HG02938 (cell line): ENCODE data around the gene STING1.
"Not testable (repeated sequence)": the region's sequence is repeated elsewhere in the genome, so short reads cannot be mapped to it uniquely, and the experiment has no call there.

ENCODE experiments used
- ATAC-seq: cut with Tn5 transposase; IDR thresholded peaks from one replicate; pipeline ENCODE4 v1.9.1; 2021; ENCODE audit warnings: mild to moderate bottlenecking, moderate library complexity; ENCODE audit not compliant: unreplicated experiment

Gene STING1

DNA sequence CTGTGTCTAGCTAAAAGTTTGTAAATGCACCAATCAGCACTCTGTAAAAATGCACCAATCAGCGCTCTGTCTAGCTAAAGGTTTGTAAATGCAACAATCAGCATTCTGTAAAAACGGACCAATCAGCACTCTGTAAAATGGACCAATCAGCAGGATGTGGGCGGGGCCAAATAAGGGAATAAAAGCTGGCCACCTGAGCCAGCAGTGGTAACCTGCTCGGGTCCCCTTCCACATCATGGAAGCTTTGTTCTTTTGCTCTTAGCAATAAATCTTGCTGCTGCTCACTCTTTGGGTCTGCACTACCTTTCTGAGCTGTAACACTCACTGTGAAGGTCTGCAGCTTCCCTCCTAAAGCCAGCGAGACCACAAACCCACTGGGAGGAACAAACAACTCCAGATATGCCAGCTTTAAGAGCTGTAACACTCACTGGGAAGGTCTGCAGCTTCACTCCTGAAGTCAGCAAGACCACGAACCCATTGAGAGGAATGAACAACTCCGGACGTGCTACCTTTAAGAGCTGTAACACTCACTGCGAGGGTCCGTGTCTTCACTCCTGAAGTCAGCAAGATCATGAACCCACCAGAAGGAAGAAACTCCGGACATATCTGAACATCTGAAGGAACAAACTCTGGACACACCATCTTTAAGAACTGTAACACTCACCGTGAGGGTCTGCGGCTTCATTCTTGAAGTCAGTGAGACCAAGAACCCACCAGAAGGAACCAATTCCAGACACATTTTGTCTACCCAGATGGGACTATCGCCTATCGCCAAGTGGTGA lies 20.7 kb upstream of the STING1 start:
- not testable (repeated sequence) for ATAC-seq

DNA sequence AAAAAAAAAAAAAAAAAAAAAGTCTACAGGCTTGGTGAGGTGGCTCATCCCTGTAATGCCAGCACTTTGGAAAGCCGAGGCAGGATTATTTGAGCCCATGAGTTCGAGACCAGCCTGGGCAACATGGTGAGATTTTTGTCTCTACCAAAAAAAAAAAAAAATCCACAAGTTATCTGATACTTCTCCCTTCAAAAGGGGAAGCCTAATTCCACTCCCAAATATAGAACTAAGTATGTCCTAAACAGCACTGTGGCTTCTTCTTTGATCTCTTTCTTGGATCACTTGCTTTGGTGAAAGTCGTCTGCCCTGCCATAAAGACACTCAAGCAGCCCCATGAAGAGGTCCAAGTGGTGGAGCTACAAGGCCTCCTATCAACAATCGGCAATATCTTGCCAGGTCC lies 18.8 kb upstream of the STING1 start:
- no peak for ATAC-seq

DNA sequence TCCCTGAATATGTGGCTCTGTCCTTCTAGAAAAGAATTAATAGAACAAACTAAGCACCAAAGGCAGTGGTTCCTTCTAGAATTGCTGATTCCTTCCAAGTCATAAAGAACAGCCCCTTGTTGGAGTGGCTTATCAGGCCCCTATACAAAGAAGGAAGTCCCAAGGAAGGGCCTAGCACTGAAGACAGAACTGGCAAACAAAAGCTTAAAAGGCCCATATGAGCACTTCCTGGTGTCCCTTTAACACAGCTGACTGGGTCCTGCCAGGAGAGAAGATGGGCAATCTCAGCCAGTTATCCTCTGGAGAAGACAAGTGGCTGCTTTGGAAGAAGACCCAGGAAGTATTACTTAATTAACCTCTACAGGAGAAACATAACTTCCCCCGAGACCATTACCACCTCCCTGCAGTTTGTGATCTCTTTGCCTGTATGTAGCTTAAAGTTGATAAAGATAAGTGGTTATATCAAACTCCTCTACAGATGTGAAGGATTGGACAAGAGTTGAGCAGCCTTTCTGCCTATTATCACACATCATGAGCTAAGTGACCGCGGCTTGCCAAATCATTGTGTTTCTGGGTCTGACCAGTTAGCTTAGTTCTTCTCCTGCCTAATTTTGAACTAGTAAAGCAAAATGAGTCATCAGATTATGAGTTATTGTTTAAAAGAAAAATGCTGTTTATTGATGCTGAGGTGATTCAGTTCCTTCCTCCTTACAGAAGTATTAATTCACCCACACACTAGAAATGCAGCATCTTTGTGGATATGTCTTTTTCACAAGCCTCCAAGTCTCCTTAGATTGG lies 13.3 kb upstream of the STING1 start:
- no peak for ATAC-seq

DNA sequence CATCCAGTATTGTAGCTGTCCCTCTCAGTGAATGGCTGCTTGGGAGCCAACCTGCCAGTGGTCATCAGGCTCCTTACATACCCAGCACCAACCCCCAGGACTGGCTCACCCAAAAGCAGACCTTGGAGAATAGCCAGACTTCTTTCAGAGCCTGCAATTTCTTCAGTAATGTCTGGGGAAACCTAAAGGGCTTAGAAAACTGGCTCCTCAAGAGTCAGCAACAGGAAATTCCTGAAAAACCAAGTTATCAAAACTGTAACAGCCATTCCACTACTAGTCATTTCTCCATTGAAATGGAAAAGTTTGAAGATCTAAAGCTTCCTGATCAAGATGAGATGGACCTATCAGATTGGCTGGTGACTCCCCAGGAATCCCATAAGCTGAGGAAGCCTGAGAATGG lies 12.3 kb upstream of the STING1 start:
- no peak for ATAC-seq

DNA sequence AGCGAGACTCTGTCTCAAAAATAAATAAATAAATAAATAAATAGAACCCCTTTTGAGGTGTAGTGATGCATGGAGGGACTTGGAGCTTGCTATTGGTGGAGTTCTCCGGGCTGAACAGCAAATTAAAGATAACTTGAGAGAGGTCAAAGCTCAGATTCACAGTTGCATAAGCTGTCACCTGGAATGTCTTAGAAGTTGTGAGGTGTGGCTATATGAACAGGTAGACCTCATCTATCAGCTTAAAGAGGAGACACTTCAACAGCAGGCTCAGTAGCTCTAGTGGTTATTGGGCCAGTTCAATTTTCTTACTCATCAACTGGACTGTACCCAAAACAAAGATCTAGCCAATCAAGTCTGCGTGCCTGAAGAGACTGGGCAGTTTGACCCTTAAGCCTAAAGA lies 11.7 kb upstream of the STING1 start:
- no peak for ATAC-seq

DNA sequence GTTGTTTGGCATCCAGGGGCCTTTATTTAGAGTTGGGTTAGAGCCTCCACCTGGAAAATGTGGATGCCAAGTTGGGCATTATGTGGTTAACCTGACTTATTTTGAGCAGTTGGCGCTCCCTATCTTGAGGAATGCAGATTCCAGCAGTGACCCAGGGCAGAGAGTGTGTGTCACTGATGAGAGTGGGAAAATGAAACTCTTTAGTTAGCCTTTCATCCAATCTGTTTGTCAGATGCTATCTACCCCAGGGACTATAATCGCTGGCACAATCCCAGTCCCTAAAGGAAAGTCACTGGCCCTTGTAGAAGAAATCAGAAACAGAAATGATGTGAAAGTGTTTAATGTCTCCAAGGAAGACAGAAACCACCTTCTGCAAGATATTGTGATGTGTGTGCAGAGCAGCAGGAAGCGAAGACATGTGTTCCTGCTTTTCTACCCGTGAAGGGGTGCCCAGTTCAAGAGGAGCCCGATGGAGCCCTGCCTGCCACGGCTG lies 10.2 kb upstream of the STING1 start:
- no peak for ATAC-seq

DNA sequence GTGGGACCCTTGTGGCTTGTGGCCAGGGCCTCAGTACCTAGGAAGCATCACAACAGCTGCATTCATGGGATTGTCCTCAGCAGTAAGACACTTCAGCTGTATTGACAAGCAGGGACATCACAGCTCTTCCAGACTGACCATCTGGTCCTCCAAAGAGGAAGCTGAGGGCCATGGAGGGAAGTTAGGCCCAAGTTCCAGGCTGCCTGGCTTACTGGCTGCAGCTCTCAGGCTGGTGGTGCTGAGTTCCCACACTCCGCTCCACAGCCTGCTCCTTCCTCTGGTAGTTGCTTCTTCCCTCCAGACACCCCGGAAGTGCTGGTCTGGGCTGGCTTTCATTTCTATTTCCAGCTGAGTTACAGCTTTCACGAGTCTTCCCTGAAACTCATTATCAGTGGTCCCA lies 5.7 kb upstream of the STING1 start:
- no peak for ATAC-seq

DNA sequence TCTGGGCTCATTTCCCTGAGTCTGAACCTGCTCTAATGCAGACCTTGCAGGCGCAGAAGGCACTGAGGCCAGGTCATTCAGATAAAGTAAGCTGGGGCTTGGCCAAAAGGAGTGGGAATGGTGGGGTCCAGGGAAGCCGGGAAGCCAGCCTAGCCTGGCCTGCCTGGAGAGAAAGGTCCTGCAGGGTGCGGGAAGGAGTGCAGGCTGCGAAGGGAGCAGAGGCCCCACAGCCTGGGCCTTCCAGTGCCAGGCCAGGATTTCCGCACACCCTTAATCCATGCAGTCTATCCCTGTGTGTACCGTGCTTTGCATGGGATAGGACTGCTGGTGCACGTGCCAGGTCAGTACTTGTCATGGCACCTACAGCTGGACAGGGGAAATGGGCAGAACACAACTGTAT lies 3.6 kb upstream of the STING1 start:
- no peak for ATAC-seq

DNA sequence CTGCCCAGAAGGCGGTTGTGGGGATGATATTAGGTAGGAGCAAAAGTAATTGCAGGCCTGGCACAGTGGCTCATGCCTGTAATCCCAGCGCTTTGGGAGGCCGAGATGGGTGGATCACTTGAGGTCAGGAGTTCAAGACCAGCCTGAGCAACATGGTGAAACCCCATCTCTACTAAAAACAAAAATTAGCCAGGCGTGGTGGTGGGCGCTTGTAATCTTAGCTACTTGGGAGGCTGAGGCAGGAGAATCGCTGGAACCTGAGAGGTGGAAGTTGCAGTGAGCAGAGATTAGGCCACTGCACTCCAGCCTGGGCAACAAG lies 291 bp upstream of the STING1 start:
- ATAC-seq: not testable (repeated sequence)

DNA sequence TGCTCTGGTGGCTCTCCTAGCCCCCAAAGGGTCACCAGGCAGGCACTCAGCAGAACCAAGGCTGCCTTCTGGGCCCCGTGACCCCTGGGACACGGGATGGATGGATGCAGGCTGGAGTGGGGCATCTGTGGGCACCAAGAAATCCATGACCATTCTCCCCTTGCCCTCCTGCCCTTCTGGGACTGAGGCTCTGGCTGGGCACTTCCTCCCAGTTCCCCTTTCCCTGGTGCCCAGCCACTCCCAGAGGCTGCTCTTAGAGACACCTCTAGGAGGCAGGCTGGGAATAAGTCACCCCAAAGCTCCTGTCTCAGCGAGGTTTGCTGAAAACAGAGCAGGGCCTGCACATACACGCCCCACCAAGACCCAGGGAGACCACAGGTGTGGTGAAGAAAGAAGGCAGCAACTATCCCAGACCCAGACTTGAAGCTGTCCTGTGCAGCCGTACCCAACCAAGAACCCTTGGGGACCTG lies 943 bp downstream of the STING1 start:
- no peak for ATAC-seq

DNA sequence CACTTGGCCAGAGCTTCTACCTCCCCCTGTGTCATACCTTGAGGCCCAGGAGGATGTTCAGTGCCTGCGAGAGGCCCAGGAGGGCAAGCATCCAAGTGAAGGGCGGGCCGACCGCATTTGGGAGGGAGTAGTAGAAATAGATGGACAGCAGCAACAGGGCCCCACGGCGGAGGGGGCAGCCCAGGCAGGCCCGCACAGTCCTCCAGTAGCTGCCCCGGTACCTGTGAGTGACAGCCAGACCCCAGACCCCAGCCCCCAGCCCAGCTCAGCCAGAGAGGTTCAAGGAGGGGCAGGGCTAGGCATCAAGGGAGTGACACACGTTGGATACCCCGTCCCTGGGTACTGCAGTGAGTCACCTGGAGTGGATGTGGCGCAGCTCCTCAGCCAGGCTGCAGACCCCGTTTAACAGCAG lies 1.4 kb downstream of the STING1 start:
- ATAC-seq: no peak

DNA sequence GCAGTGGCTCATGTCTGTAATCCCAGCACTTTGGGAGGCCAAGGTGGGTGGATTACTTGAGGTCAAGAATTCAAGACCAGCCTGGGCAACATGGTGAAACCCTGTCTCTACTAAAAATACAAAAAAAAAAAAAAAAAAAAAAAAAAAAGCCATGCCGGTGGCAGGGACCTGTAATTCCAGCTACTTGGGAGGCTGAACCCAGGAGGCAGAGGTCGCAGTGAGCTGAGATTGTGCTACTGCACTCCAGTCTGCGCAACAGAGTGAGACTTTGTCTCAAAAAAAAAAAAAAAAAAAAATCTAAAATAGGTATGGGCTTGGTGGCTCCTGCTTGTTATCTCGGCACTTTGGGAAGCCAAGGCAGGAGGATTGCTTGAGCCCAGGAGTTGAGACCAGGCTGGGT lies 2.8 kb downstream of the STING1 start:
- not testable (repeated sequence) for ATAC-seq

DNA sequence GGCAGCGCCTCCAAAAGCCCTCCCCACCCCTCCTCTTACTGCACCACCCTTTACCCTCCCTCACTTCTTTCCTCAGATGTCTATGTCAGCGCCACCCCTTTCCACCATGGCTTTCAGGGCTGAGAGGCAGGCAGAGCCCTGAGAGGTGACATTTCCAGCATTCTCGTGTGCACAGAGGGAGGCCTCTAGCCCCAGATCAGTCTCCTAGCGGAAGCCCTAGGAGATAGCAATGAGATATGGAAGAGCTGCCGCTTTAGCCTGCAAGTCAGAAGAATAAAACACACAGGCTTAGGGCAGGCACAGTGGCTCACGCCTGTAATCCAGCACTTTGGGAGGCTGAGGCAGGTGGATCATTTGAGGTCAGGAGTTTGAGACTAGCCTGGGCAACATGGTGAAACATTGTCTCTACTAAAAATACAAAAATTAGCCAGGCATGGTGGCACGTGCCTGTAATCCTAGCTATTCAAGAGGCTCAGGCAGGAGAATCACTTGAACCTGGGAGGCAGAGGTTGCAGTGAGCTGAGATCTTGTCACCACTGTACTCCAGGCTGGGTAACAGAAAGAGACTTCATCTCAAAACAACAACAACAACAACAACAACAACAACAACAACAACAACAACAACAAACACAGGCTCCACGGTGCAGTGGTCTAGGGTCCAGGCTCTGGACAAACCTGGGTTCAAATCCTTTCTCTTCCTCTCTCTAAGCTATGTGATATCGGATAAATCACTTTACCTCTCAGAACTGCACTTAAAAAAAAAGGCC lies 3.7 kb downstream of the STING1 start:
- not testable (repeated sequence) for ATAC-seq

DNA sequence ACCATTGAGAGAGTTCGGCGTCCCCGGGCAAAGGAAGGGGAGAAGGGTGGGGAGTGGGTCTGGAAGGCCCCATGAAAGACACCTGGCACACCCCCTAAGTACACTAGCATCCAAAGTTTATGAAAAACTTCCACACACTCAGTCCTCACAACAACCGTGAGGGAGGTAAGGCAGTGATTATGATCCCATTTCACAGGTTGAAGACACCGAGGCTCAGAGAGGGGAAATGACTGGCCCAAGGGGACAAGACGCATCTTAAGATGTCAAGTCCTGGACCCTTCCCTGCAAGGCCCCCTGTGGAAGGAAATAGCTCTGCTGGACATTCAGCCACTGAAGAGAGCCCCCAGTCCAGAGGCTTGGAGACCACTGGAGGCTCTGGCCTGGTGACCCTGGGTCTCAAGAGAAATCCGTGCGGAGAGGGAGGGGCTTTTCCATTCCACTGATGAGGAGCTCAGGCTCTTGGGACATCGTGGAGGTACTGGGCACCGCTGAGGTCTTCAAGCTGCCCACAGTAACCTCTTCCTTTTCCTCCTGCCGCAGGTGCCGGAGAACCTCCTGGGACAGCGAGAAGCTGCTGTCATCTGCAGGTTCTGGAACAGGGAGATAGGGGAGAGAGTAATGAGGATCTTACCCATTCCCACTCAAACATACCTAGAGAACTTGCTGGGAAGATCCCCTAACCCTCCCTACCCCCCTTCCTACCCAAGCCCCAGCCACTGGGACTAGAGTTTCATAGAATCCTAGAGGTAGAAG lies 6.5 kb downstream of the STING1 start:
- ATAC-seq: no peak

DNA sequence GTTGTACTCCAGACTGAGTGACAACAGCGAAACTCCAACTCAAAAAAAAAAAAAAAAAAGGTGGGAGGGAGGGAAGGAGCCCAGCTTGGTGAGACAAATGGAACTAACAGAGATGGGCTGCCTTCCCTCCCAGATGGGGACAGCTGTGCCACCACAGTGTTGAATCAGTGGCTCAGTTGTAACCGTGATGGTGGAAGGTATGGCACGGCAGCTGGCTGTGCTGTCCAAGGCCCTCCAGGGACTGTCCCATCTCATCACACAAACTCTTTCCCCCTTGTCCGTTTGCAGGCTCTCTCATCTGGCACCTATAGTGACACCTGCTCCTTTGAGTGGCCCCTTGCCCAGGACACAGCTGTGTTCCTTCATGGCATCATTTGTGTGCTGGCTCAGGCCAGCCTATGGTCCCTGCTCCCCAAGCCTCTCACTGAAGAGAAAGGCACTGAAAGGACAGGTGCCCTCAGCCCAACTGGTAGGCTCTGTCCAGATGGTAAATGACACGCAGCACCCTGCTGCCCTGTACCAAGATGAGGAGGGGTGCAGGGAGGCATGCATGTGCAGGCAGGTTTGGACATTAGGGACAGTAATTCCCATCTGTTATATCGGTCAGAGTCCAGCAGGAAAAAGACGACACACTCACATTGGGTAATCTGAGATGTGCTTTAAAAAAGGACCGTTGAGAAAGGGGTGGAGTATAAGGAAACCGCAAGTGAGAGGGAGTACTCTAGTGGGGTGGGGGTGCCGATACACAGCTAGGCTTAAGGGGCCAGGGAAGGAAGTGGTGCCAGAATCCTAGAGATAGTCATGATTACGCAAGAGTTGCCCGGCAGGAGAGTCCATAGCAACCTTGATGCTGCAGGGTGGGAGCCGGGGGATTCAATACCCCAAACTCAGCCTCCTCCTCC lies 7.4 kb downstream of the STING1 start:
- ATAC-seq: no peak

DNA sequence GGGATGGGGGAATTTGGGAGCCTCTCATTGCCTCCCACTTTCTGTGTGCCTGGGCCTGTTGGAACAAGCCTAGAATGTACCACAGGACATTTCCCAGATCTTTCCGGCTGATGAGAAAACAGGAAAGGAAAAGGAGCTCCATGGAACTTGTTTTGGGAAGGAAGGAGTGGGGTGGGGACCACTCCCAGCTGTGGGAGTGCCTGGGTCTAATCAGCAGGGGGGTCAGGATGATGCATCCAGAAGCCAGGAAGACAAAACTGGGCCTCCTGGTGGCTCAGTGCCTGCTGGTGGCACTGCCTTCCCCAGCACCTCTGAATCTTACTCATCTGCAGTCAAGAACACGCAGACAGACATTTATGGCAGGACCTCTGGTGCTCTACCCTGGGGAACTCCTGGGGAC lies 9.0 kb downstream of the STING1 start:
- ATAC-seq: no peak

DNA sequence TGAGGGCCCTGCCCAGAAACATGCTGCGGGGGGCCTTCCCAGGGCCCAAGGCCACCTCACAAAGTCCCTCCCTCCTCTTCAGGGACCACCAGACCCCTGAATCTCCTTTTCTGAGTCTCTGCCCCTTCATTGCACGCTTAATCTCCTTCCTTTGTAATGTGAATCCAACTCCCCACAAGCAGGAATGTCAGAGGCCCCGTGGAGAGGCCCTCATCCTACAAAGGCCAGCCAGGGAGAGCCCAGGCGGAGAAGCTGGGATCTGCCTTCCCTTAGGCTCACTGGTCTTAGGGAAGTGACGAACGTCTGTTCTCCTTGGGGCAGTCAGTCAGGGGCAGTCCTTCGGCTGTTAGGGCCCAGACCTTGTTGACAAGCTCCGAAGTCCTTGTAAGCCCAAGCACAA lies 9.5 kb downstream of the STING1 start:
- ATAC-seq: no peak

DNA sequence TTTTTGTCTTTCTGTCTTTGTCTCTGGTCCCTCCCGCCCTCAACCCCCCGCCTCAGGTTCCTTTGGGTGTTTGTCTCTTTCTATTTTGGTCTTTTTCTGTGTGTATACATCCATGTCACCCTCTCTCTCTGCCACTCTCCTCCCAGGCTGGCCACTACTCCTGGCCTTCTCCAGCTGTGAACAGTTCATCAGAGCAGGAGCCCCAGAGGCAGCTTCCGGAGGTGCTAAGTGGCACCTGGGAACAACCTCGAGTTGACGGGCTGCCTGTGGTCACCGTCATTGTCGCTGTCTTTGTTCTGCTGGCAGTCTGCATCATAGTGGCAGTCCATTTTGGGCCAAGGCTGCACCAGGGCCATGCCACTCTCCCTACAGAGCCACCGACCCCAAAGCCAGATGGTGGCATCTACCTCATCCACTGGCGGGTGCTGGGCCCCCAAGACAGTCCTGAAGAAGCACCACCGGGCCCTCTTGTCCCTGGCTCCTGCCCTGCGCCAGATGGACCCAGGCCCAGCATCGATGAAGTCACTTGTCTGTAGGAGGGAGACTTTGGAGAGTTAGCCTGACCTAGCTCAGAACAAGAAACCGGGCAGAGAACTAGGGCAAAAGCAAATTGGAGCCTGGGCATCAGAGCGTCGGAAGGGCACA lies 10.1 kb downstream of the STING1 start:
- no peak for ATAC-seq

DNA sequence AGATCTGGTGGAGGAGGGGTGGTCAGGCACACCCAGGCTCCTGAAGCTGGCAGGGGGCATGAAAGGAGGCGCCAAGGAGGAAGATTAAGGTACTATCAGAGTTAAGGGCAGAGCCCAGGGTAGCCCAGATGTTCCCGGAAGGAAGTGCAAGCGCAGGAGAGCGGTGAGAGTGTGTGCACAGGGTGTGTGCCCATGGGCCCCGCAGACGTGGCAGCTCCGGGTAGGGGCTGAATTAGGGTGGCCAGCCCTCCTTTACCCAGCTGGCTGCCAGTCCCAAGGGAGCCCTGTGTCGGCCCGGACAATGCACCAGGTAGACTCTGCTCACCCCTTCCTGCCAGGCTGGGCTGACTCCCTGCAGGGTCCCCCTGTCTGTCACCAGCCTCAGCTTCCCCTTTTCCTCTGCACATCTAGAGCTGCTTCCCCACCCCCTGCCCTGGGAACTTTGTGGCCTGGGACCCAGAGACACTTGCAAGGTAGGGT lies 11.7 kb downstream of the STING1 start, which contains the start of gene SMIM33:
Gene SMIM33, plus strand, starts transcription at position 184 of the 480 bp plus-strand sequence. Its CDS starts 118 bp downstream, at position 302.
- no peak for ATAC-seq
